ENCODE results near the gene LDLRAD1. TPM values are rescaled to one million over a fixed set of nuclear protein-coding genes. Genes with fewer than 3 reads are reported as not detected.

The LDLRAD1 gene
- total RNA-seq, 1 experiment from 2014 or later = 0.30 TPM

- intact Hi-C loops (cut with micrococcal nuclease) = no loop called here
- Histone ChIP-seq H3K4me2 (ENCODE audit: low read length) (no peak overlapping the region), H4K20me1 (ENCODE audit: insufficient read depth) (no peaks in the 10 kb centered on the region), H3K9me2 (ENCODE audit: insufficient read depth) (no peaks in the 10 kb centered on the region), H3K27ac (ENCODE audit: low read depth, low read length) (no peak overlapping the region), H3K9me3 (ENCODE audit: control insufficient read depth in 1 of 2, insufficient read depth in 1 of 2, low read depth in 1 of 2, low read length in 2 of 2) (no peaks in the 10 kb centered on the region), H3K27me3 (ENCODE audit: insufficient read depth, low read length) (no peaks in the 10 kb centered on the region), H2AFZ (ENCODE audit: low read depth, low read length, poor library complexity, severe bottlenecking) (no peak overlapping the region), H3K36me3 (ENCODE audit: control insufficient read depth in 1 of 2, insufficient read depth in 2 of 2, low read length in 2 of 2) (no peaks in the 10 kb centered on the region), H3K4me1 (ENCODE audit: control insufficient read depth in 1 of 2, insufficient read depth in 2 of 2, low read length in 2 of 2) (no peaks in the 10 kb centered on the region), H3K9ac (ENCODE audit: low read length) (no peak overlapping the region), H3K79me2 (ENCODE audit: insufficient read depth, low read length) (no peaks in the 10 kb centered on the region), H3K4me3 (replicated peaks in 1 of 2; ENCODE audit: low read depth in 1 of 2, low read length in 2 of 2) (no peak overlapping the region)
- ChIA-PET POLR2A (no interaction called here), CTCF (no interaction called here), RAD21 (ENCODE audit: low non-redundant PET in 1 of 2, low total read pairs in 2 of 2, uncharacterized antibody in 2 of 2, unreplicated experiment in 2 of 2) (no interaction called here)
- TF ChIP-seq REST (IDR thresholded peaks at IDR 0.05; ENCODE audit: low read depth) (no peak), EGR1 (IDR thresholded peaks at IDR 0.05; ENCODE audit: low read depth) (no peak), RAD21 (IDR thresholded peaks at IDR 0.05; ENCODE audit: low read depth) (no peak), JUND (IDR thresholded peaks at IDR 0.05) (no peak), ELF1 (IDR thresholded peaks at IDR 0.05; ENCODE audit: borderline replicate concordance, low read depth) (no peak), ZNF274 (IDR thresholded peaks at IDR 0.05; ENCODE audit: low read depth, low read length) (no peak), SRF (IDR thresholded peaks at IDR 0.05; ENCODE audit: low read depth) (no peak), FOSL1 (IDR thresholded peaks at IDR 0.05; ENCODE audit: low read depth) (no peak), EZH2 (IDR thresholded peaks at IDR 0.05) (no peak), ATF3 (IDR thresholded peaks at IDR 0.05) (no peak), TCF7L2 (IDR thresholded peaks at IDR 0.05; ENCODE audit: borderline replicate concordance, extremely low read depth, insufficient read depth, insufficient read length) (no peak), POLR2AphosphoS5 (IDR thresholded peaks at IDR 0.05; ENCODE audit: low read depth, low read length) (no peak), YY1 (IDR thresholded peaks at IDR 0.05; ENCODE audit: extremely low read depth, insufficient replicate concordance, low read depth, low read length) (no peak), CBX3 (IDR thresholded peaks at IDR 0.05; ENCODE audit: low read depth) (no peak), ZBTB33 (IDR thresholded peaks at IDR 0.05; ENCODE audit: extremely low read depth, insufficient replicate concordance, low read length) (no peak), SIN3A (IDR thresholded peaks at IDR 0.05; ENCODE audit: low read depth) (no peak), ZFX (IDR thresholded peaks at IDR 0.05) (no peak)
- BruUV-seq (replicated peaks) = no TSS peak
- DNase-seq (ENCODE audit: low read depth, low spot score) (no peak), ATAC-seq (no peak)
These were observed 11.5 kb downstream of the LDLRAD1 start for GRCh38 chr1:54006508-54006907.

Data from HCT116 (cell line).